ENCODE measurements around the gene CNNM1. TPM values are rescaled to one million over a fixed set of nuclear protein-coding genes. Genes with fewer than 3 reads are reported as not detected.

CNNM1 gene
- total and polyA plus RNA-seq, 12 donors: 0.01 to 0.24 (median 0.10) TPM; not detected in 4

DNA sequence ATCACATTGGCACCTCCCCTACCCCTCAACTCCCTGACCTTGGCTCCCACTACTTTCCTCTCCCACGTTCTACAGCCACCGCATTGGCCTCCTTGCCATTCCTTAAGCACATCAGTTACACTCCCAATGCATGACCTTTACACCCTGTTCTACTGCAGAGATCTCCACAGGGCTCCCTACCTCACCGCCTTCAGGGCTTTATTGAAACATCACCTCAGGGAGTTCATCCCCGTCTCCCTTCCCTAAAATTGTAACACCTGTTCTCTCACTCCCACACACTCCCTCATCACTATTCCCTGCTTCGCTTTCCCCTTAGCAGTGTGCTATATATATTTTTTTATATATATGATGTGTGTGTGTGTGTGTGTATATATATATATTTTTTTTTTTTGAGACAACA, 18.5 kb downstream of the CNNM1 start:
- Histone ChIP-seq H3K27ac (no peak overlapping the region), H3K27me3 (peaks cover 0 to 21% (median 1%) of the 10 kb centered on the region in 7 donors), H3K36me3 (no peaks in the 10 kb centered on the region), H3K4me1 (peaks cover 0 to 4% (median 0%) of the 10 kb centered on the region in 9 donors), H3K4me3 (no peak overlapping the region), H3K9me3 (no peaks in the 10 kb centered on the region)
- intact Hi-C loops (cut with DNase I): no loop called here
- ATAC-seq (no peak), DNase-seq (no peak)
- 75 to 86% methylated on average over 5 of the region's 5 CpGs for WGBS, 2 donors
- TF ChIP-seq, protein P1, sequence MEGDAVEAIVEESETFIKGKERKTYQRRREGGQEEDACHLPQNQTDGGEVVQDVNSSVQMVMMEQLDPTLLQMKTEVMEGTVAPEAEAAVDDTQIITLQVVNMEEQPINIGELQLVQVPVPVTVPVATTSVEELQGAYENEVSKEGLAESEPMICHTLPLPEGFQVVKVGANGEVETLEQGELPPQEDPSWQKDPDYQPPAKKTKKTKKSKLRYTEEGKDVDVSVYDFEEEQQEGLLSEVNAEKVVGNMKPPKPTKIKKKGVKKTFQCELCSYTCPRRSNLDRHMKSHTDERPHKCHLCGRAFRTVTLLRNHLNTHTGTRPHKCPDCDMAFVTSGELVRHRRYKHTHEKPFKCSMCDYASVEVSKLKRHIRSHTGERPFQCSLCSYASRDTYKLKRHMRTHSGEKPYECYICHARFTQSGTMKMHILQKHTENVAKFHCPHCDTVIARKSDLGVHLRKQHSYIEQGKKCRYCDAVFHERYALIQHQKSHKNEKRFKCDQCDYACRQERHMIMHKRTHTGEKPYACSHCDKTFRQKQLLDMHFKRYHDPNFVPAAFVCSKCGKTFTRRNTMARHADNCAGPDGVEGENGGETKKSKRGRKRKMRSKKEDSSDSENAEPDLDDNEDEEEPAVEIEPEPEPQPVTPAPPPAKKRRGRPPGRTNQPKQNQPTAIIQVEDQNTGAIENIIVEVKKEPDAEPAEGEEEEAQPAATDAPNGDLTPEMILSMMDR (IDR thresholded peaks at IDR 0.05): no peak

DNA sequence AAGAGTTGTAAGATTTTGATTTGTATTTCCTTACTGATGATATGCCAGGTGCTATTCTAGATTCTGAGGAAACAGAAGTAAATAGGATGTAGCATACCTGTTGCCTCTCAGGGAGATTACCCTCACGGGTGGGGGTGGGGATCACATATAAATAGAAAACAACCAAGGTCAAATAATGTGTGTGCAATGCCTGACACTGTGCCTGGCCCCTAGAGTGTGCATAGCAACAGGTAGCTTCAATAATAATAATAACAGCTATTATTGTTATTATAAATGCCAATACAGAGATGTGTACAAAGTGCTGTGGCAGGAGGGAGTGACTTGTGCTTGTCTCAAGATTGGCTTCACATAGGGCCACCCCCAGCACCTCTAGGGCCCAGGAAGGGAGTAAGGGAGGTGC, 24.0 kb downstream of the CNNM1 start:
- intact Hi-C loops (cut with DNase I): no loop called here
- TF ChIP-seq, protein P1 (IDR thresholded peaks at IDR 0.05): no peak
- Histone ChIP-seq H3K27ac (no peak overlapping the region), H3K27me3 (peaks cover 0 to 25% (median 8%) of the 10 kb centered on the region in 7 donors), H3K4me3 (no peak overlapping the region), H3K9me3 (no peaks in the 10 kb centered on the region), H3K4me1 (no peaks in the 10 kb centered on the region), H3K36me3 (no peaks in the 10 kb centered on the region)
- ATAC-seq: no peak
- WGBS, 2 donors: 60 to 73% methylated on average over 1 of the region's 1 CpG
- DNase-seq: no peak

DNA sequence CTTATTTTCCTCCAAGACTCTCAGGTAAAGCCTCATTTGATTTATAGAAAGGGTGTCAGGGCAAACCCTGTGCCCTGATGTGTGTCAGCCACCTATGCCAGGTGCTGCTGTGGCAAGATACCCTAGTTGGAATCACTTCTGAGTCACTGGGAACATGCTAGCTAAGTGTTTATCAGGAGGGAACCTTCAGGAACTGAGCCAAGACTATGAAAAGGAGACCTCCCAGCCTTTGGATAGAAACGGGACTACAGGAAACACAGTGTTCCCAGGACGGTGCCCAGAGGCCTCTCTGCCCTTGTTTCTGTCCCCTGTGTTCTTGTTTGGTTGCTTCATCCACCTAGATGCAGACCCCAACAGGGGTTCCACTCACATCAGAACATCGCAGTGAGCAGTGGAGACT, 28.5 kb downstream of the CNNM1 start:
- intact Hi-C loops (cut with DNase I): no loop called here
- no peak for DNase-seq
- 26 to 36% methylated on average over 3 of the region's 3 CpGs for WGBS, 2 donors

DNA sequence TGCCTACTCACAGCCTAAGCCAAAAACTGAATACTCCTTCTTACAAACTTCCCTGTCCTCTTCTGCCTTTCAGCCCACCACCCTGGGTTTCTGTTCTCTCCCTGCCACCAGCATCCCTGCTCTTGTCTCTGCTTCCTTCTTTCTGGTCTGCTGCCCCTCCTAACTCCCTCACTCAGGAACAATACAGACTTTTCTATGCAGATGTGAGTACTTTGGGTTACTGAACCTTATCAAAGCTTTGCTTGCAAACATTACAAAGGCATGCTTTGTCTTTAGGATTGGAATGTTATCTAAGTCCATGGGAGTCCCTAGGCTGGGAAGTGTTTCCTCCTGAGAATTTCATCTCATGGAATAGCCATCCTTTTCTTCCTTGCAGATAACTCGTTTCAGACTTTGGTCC, 28.9 kb downstream of the CNNM1 start:
- DNase-seq (no peak), ATAC-seq (no peak)
- Histone ChIP-seq H3K4me3 (no peak overlapping the region), H3K27me3 (peaks cover 0 to 17% (median 5%) of the 10 kb centered on the region in 7 donors), H3K36me3 (no peaks in the 10 kb centered on the region), H3K9me3 (no peaks in the 10 kb centered on the region), H3K27ac (no peak overlapping the region), H3K4me1 (no peaks in the 10 kb centered on the region)
- TF ChIP-seq, protein P1 (IDR thresholded peaks at IDR 0.05): no peak
- WGBS, 2 donors: 46 to 62% methylated on average over 1 of the region's 1 CpG
- intact Hi-C loops (cut with DNase I): no loop called here

More for the DNA sequence above, 28.5 kb downstream of the CNNM1 start:
- Histone ChIP-seq H3K4me1 (no peaks in the 10 kb centered on the region), H3K9me3 (no peaks in the 10 kb centered on the region), H3K27me3 (peaks cover 0 to 21% (median 8%) of the 10 kb centered on the region in 7 donors), H3K36me3 (no peaks in the 10 kb centered on the region), H3K27ac (no peak overlapping the region), H3K4me3 (no peak overlapping the region)
- TF ChIP-seq, protein P1 (IDR thresholded peaks at IDR 0.05): no peak
- peak in 2 of 8 donors; percentile 20 to 63 for ATAC-seq
